Skeletal muscle tissue (tissue), 4 donors: ENCODE measurements around the gene GINS2. TPM values are rescaled to one million over a fixed set of nuclear protein-coding genes. Genes with fewer than 3 reads are reported as not detected.

Experiments used
- H3K27ac ChIP-seq: one replicate; pipeline ENCODE4 v1.7.0; 2013; ENCODE audit warnings: mild to moderate bottlenecking, low read depth, low read length, inconsistent platforms
- H3K27me3 ChIP-seq, 3 donors: one replicate each; pipeline ENCODE4 v1.7.0; 2013; ENCODE audit warnings: low read length in 3 of 3; ENCODE audit not compliant: control insufficient read depth in 3 of 3, insufficient read depth in 3 of 3
- H3K36me3 ChIP-seq, 3 donors: one replicate each; pipeline ENCODE4 v1.7.0; 2013; ENCODE audit warnings: low read length in 3 of 3; ENCODE audit not compliant: control insufficient read depth in 3 of 3, insufficient read depth in 3 of 3
- H3K4me1 ChIP-seq, 3 donors: one replicate each; pipeline ENCODE4 v1.7.0; 2013; ENCODE audit warnings: low read length in 3 of 3, mild to moderate bottlenecking in 3 of 3; ENCODE audit not compliant: control insufficient read depth in 3 of 3, insufficient read depth in 3 of 3
- H3K4me3 ChIP-seq, 3 donors: one replicate each; pipeline ENCODE4 v1.7.0; 2013; ENCODE audit warnings: low read length in 3 of 3
- H3K9ac ChIP-seq, 3 donors: one replicate each; pipeline ENCODE4 v1.7.0; 2013; ENCODE audit warnings: low read length in 3 of 3, mild to moderate bottlenecking in 3 of 3, moderate library complexity in 2 of 3, low read depth in 1 of 3
- H3K9me3 ChIP-seq, 3 donors: one replicate each; pipeline ENCODE4 v1.7.0; 2013; ENCODE audit warnings: low read length in 3 of 3; ENCODE audit not compliant: control insufficient read depth in 3 of 3
- total RNA-seq: library from RNA; depleted of rRNA; stranded (reverse); fragments of >200 nt; gene quantifications from one replicate; pipeline ENCODE4 v1.2.3, GENCODE V29; 2014
- donor health status: Osteomylitis.

Gene GINS2
- total RNA-seq, 1 donor from 2014 or later: 4.7 TPM

DNA sequence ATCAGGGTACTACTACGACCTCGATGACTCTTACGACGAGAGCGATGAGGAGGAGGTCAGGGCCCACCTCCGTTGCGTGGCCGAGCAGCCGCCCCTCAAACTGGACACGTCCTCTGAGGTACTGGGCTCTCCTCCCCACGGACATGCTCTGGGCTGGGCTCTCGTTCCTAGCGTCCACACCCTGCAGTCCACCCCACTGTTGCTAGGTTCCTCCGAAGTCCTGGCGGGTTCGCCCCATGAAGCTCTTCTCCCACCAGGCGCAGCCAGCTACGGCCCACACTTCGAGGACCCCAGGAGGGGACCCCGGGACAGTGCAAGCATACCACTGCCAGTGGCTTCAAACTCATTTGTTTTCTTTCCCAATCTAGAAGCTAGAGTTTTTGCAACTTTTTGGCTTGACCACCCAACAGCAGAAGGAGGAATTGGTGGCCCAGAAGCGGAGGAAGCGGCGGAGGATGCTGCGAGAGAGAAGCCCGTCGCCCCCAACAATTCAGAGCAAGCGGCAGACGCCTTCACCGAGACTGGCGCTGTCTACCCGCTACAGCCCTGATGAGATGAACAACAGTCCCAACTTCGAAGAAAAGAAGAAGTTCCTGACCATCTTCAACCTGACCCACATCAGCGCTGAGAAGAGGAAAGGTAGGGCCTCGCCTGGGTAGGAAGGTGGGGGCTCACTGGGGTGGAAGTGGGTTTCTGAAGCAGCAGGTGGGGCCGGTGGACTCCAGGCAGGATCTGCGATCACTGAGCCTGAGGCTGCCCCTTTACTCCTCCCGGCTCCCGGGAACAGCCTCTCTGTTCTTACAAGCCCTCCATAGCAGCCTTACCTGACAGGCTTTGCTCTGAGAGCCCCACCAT, 25.6 kb downstream of the GINS2 start:
- Histone ChIP-seq H3K4me1 (peaks cover 12 to 32% (median 17%) of the 10 kb centered on the region in 3 donors), H3K4me3 (no peak overlapping the region), H3K9me3 (no peaks in the 10 kb centered on the region), H3K27me3 (no peaks in the 10 kb centered on the region), H3K9ac (no peak overlapping the region), H3K36me3 (peaks cover 74 to 81% (median 77%) of the 10 kb centered on the region in 3 donors), H3K27ac (no peak overlapping the region)

DNA sequence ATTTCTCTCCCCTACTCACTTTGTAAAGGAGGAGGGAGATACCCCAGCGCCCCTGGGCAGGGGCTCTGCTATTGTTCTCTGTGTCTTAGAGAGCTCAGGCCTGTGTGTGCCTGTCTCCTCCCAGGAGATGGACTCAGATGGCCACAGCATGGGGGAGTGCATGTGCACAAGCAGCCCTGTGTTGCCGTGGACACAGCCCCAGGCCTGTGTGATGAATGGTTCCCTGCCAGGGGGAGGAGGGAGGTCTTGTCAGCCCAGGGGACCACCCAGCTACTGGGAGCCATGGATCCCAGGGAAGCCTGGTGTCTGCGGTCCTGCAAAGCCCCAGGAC, 26.3 kb downstream of the GINS2 start:
- no peaks in the 10 kb centered on the region for H3K27me3 ChIP-seq
- H3K9ac ChIP-seq: no peak overlapping the region
- H3K4me3 ChIP-seq: no peak overlapping the region
- H3K4me1 ChIP-seq: peaks cover 12 to 36% (median 18%) of the 10 kb centered on the region in 3 donors
- peaks cover 74 to 83% (median 80%) of the 10 kb centered on the region in 3 donors for H3K36me3 ChIP-seq
- H3K9me3 ChIP-seq: no peaks in the 10 kb centered on the region
- H3K27ac ChIP-seq: no peak overlapping the region

DNA sequence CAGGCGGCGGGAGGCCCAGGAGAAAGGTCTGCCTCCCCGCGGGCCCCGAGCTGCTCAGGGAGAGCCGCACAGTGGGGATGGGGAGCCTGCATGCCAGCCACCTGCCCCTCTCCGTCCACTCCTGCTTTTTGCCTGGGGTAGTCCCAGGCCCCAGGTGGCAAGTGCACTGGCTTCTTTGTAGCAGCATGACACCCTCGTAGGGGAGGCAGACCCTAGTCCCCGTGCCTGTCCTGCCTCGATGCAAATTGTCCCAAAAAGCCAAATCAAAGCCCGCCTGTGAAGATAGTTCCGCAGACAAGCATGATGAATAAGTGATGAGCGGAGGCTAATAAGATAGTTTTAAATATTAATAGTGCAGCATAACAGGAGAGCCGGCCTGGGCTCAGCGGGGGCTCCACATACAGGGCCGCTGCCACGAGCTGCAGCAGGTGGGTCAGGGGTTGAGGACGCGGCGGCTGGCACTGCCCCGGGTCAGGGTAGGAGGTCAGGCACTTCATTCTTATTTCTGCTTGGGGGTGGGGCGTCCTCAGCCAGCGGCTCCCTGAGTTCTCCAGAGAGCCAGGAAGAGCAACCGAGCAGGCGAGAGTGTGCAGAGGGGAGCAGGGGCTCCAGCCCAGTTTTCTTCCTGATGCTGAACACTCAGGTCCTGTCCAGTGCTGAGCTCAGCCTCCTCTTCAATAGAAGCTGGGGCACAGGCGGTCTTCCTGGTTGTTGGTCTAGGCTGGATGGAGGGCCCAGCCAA, 26.8 kb downstream of the GINS2 start:
- peaks cover 12 to 42% (median 24%) of the 10 kb centered on the region in 3 donors for H3K4me1 ChIP-seq
- H3K4me3 ChIP-seq: no peak overlapping the region
- H3K27ac ChIP-seq: no peak overlapping the region
- H3K9me3 ChIP-seq: no peaks in the 10 kb centered on the region
- no peak overlapping the region for H3K9ac ChIP-seq
- H3K36me3 ChIP-seq: peaks cover 74 to 80% (median 78%) of the 10 kb centered on the region in 3 donors
- no peaks in the 10 kb centered on the region for H3K27me3 ChIP-seq

DNA sequence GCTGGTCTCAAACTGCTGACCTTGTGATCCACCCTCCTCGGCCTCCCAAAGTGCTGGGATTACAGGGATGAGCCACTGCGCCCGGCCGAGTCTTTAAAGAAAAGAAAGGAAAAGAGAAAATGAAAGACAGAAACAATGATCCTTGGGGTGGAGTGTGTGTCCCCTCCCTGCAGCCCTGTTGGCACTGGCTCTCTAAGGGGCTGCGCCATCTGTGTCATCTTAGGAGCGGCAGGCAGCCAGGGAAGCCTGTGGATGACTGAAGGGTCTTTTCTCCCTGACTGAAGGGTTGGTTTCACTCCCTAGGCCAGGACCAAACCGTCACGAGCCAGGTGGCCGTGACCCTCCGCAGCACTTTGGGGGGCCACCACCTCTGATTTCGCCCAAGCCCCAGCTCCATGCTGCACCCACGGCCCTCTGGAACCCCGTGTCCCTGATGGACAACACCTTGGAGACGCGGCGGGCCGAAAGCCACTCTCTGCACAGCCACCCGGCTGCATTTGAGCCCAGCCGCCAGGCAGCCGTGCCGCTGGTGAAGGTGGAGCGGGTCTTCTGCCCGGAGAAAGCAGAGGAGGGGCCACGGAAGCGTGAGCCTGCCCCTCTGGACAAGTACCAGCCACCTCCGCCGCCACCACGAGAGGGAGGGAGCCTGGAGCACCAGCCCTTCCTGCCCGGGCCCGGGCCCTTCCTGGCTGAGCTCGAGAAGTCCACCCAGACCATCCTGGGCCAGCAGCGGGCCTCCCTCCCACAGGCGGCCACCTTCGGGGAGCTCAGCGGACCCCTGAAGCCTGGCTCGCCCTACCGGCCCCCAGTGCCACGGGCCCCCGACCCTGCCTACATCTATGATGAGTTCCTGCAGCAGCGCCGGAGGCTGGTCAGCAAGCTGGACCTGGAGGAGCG, 27.7 kb downstream of the GINS2 start:
- Histone ChIP-seq H3K27me3 (no peaks in the 10 kb centered on the region), H3K9me3 (no peaks in the 10 kb centered on the region), H3K27ac (no peak overlapping the region), H3K36me3 (peaks cover 70 to 80% (median 72%) of the 10 kb centered on the region in 3 donors), H3K4me3 (no peak overlapping the region), H3K4me1 (peaks cover 14 to 49% (median 25%) of the 10 kb centered on the region in 3 donors), H3K9ac (no peak overlapping the region)

DNA sequence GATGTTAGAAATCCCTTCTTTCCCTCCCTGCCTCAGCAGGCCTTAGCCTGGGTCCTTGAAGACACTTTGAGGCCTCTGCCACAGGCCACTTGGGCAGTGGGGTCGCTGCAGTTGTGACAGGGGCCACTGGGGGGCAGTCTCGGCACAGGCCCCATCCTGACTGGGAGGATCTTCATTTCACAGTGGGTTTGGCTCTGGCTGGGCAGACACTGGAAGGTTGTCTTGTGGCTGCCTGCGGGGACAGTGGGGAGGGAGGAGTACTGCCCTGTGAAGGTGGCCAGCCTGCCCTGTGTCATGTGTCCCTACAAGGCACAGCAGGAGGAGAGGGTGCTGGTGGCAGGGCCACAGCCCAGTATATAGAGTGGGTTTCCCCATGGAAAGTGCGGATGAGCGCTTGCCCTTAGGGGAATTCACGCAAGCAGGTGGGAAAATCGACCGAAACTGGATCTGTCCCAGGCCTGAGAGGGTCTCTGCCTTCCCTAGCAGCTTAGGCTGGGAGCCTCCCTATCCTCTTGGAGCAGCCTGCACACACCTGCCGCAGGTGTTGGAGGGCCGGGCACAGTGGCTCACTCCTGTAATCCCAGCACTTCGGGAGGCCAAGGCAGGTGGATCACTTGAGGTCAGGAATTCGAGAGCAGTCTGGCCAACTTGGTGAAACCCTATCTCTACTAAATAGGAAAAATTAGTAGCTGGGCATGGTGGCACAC, 28.8 kb downstream of the GINS2 start:
- Histone ChIP-seq H3K27me3 (no peaks in the 10 kb centered on the region), H3K9me3 (no peaks in the 10 kb centered on the region), H3K4me1 (peaks cover 14 to 49% (median 25%) of the 10 kb centered on the region in 3 donors), H3K9ac (peak overlapping the region in 2 of 3 donors; percentile 27 to 64), H3K27ac (peak overlapping the region; percentile 40), H3K4me3 (no peak overlapping the region), H3K36me3 (peaks cover 66 to 78% (median 70%) of the 10 kb centered on the region in 3 donors)

DNA sequence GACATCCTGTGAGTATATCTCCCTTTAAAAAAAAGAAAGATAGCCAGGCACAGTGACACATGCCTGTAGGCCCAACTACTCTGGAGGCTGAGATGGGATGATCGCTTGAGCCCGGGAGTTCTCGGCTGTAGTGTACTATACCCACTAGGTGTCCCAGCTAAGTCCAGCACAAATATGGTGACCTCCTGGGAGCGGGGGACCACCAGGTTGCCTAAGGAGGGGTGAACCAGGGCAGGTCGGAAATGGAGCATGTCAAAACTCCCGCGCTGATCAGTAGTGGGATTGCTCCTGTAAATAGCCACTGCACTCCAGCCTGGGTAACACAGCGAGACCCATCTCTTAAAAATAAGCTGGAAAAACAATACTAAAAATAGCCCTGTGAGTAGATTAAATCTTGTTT, 29.4 kb downstream of the GINS2 start:
- H3K9ac ChIP-seq: peak overlapping the region in 2 of 3 donors; percentile 27 to 28
- H3K4me1 ChIP-seq: peaks cover 14 to 51% (median 25%) of the 10 kb centered on the region in 3 donors
- no peak overlapping the region for H3K4me3 ChIP-seq
- no peaks in the 10 kb centered on the region for H3K27me3 ChIP-seq
- peak overlapping the region; percentile 40 for H3K27ac ChIP-seq
- H3K36me3 ChIP-seq: peaks cover 61 to 75% (median 66%) of the 10 kb centered on the region in 3 donors
- H3K9me3 ChIP-seq: no peaks in the 10 kb centered on the region

DNA sequence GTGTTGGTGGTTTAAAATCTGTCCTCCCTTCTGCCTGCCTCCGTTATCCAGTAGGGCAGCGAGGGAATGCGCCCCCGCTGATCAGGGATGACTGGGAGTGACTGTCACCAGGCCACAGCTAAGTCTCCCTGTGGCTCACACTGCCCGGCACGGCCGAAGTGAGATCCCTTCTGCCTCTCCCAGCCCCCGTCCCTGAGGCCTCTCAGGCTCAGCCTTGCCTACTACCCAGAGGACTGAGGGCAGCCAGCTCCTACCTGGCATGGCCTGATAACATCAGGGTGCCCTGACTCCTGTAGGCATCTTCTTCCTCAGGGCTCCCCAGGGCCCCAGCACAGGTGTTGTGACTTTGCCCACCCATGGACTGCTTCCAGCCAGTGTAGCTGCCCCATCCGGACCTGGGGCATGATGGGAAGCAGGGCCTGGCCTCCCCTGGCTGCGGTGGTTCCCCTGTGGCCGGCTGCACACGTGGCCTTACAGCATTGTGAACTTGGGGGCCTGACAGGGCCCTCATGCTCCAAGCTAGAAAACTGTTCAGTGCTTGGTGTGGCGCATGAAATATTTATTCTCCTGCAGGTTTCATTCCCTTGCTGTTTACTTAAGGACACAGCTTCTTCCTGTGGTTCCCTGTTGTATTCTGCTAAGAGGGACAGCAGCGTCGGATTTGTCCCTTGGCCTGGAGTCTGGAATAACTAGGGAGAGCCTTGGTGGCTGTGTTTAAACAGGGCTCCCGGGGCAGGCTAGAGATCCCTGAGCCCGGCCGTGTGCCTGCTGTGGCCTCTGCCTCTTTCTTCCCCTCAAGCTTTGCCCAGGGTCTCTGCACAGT, 30.0 kb downstream of the GINS2 start:
- H3K27ac ChIP-seq: peak overlapping the region; percentile 40
- peak overlapping the region in 2 of 3 donors; percentile 16 to 27 for H3K9ac ChIP-seq
- H3K27me3 ChIP-seq: no peaks in the 10 kb centered on the region
- H3K4me3 ChIP-seq: no peak overlapping the region
- peaks cover 14 to 52% (median 28%) of the 10 kb centered on the region in 3 donors for H3K4me1 ChIP-seq
- H3K36me3 ChIP-seq: peaks cover 54 to 70% (median 60%) of the 10 kb centered on the region in 3 donors
- H3K9me3 ChIP-seq: no peaks in the 10 kb centered on the region

DNA sequence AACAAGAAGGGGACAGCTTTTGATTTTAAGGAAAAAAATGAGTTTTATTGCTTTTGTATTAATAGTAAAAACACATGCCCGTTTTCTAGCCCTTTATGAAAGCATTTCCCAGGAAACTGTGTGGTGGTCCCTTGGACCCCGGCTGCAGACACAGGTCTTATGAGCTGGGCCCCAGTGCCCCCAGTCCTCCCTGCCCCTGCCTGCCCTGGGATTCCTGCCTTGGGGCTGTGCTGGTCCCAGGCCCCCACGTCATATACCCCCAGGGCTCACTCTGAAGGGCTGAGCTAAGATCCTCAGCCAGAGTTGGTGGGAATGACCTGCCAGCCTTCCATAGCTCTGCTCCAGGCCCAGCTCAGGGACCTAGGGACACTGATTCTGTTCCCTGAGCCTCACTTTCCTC, 30.8 kb downstream of the GINS2 start:
- H3K9ac ChIP-seq: no peak overlapping the region
- H3K36me3 ChIP-seq: peaks cover 47 to 63% (median 53%) of the 10 kb centered on the region in 3 donors
- no peak overlapping the region for H3K27ac ChIP-seq
- H3K27me3 ChIP-seq: no peaks in the 10 kb centered on the region
- H3K4me1 ChIP-seq: peaks cover 19 to 53% (median 32%) of the 10 kb centered on the region in 3 donors
- H3K4me3 ChIP-seq: no peak overlapping the region
- no peaks in the 10 kb centered on the region for H3K9me3 ChIP-seq
